Effector memory CD4-positive, alpha-beta T cell (primary cell): ENCODE results near the gene KRTAP5-5.
"Not testable (repeated sequence)": the region's sequence is repeated elsewhere in the genome, so short reads cannot be mapped to it uniquely, and the experiment has no call there.

Experiments
- DNase-seq, 3 donors: peaks; one replicate each; pipeline ENCODE4 v3.0.0-alpha.2; 2020
- H3K27ac ChIP-seq: 2 replicates; pipeline ENCODE4 v1.7.0; 2013; ENCODE audit warnings: mild to moderate bottlenecking, low read length, moderate library complexity; ENCODE audit not compliant: insufficient read depth, poor library complexity, severe bottlenecking
- H3K27me3 ChIP-seq: replicated peaks from 2 replicates; pipeline ENCODE4 v1.7.0; 2013; ENCODE audit warnings: mild to moderate bottlenecking, low read length; ENCODE audit not compliant: insufficient read depth, control insufficient read depth, poor library complexity, severe bottlenecking
- H3K36me3 ChIP-seq: 2 replicates; pipeline ENCODE4 v1.7.0; 2013; ENCODE audit warnings: mild to moderate bottlenecking, low read length, moderate library complexity; ENCODE audit not compliant: control insufficient read depth, insufficient read depth
- H3K4me1 ChIP-seq: 2 replicates; pipeline ENCODE4 v1.7.0; 2013; ENCODE audit warnings: low read length, mild to moderate bottlenecking; ENCODE audit not compliant: control insufficient read depth, insufficient read depth, poor library complexity, severe bottlenecking
- H3K4me3 ChIP-seq: 2 replicates; pipeline ENCODE4 v1.7.0; 2013; ENCODE audit warnings: low read length, low read depth, mild to moderate bottlenecking; ENCODE audit not compliant: insufficient read depth, poor library complexity, severe bottlenecking
- H3K9me3 ChIP-seq: 2 replicates; pipeline ENCODE4 v1.7.0; 2013; ENCODE audit warnings: mild to moderate bottlenecking, low read length, moderate library complexity; ENCODE audit not compliant: control insufficient read depth
- total RNA-seq, 3 donors: gene quantifications; one replicate each; lab custom pipeline; 2026; lab: John Stamatoyannopoulos, UW

The KRTAP5-5 gene
- 0 reads per million in 3 donors for total RNA-seq

- H3K27me3 ChIP-seq, result peaks cover 14% of the 10 kb centered on the region
- H3K4me1 ChIP-seq, result peaks cover 10% of the 10 kb centered on the region
- no peaks in the 10 kb centered on the region for H3K9me3 ChIP-seq
- H3K27ac ChIP-seq, result no peak within 1 kb of the TSS
- no peaks in the 10 kb centered on the region for H3K36me3 ChIP-seq
- DNase-seq, result no peak
- H3K4me3 ChIP-seq, result no peak within 1 kb of the TSS
Observed at GRCh38 chr11:1629326-1630185, at the start of gene KRTAP5-5. Gene KRTAP5-5, plus strand, starts transcription at chr11:1629775. Its CDS starts 66 bp downstream, at chr11:1629841.

- Histone ChIP-seq H3K4me1 (peaks cover 8% of the 10 kb centered on the region), H3K27ac (no peak overlapping the region), H3K36me3 (no peaks in the 10 kb centered on the region), H3K9me3 (no peaks in the 10 kb centered on the region), H3K4me3 (no peak overlapping the region), H3K27me3 (no peaks in the 10 kb centered on the region)
- no peak for DNase-seq
Observed at GRCh38 chr11:1581976-1582375, 47.6 kb upstream of the KRTAP5-5 start.

GRCh38 chr11:1582909-1583308, 46.7 kb upstream of the KRTAP5-5 start:
- not testable (repeated sequence) for H3K4me1 ChIP-seq, H3K9me3 ChIP-seq, DNase-seq, H3K27ac ChIP-seq, H3K4me3 ChIP-seq, H3K27me3 ChIP-seq, H3K36me3 ChIP-seq

GRCh38 chr11:1584661-1585370, 44.8 kb upstream of the KRTAP5-5 start, which contains the start of gene KRTAP5-1:
Gene KRTAP5-1, minus strand, starts transcription at chr11:1585283. Its CDS starts 34 bp downstream, at chr11:1585249.
- peaks cover 23% of the 10 kb centered on the region for H3K4me1 ChIP-seq
- not testable (repeated sequence) for H3K9me3 ChIP-seq, H3K27me3 ChIP-seq, H3K4me3 ChIP-seq, DNase-seq, H3K27ac ChIP-seq, H3K36me3 ChIP-seq

GRCh38 chr11:1586699-1587098, 42.9 kb upstream of the KRTAP5-5 start:
- no peak for DNase-seq
- Histone ChIP-seq H3K4me1 (peaks cover 23% of the 10 kb centered on the region), H3K27ac (no peak overlapping the region), H3K36me3 (no peaks in the 10 kb centered on the region), H3K9me3 (no peaks in the 10 kb centered on the region), H3K27me3 (no peaks in the 10 kb centered on the region), H3K4me3 (no peak overlapping the region)

- not testable (repeated sequence) for H3K4me3 ChIP-seq, H3K36me3 ChIP-seq, H3K9me3 ChIP-seq, H3K27me3 ChIP-seq, DNase-seq
- peaks cover 21% of the 10 kb centered on the region for H3K4me1 ChIP-seq
- peak overlapping the region; percentile 18 for H3K27ac ChIP-seq
Observed at GRCh38 chr11:1589191-1589963, 40.2 kb upstream of the KRTAP5-5 start.

- H3K36me3 ChIP-seq, result no peaks in the 10 kb centered on the region
- H3K27ac ChIP-seq, result no peak overlapping the region
- H3K9me3 ChIP-seq, result no peaks in the 10 kb centered on the region
- H3K27me3 ChIP-seq, result no peaks in the 10 kb centered on the region
- no peak overlapping the region for H3K4me3 ChIP-seq
- no peak for DNase-seq
- peaks cover 15% of the 10 kb centered on the region for H3K4me1 ChIP-seq
Observed at GRCh38 chr11:1589996-1590395, 39.6 kb upstream of the KRTAP5-5 start.

GRCh38 chr11:1592628-1593027, 36.9 kb upstream of the KRTAP5-5 start:
- Histone ChIP-seq H3K27ac (no peak overlapping the region), H3K9me3 (no peaks in the 10 kb centered on the region), H3K27me3 (no peaks in the 10 kb centered on the region), H3K4me3 (no peak overlapping the region), H3K4me1 (peaks cover 15% of the 10 kb centered on the region), H3K36me3 (no peaks in the 10 kb centered on the region)
- DNase-seq, result no peak

- not testable (repeated sequence) for H3K9me3 ChIP-seq, H3K4me1 ChIP-seq, DNase-seq, H3K36me3 ChIP-seq, H3K4me3 ChIP-seq, H3K27me3 ChIP-seq, H3K27ac ChIP-seq
Observed at GRCh38 chr11:1595994-1596575, 33.5 kb upstream of the KRTAP5-5 start.
